Stromal cell of bone marrow (primary cell): ENCODE measurements around the gene PFN3.
"Not testable (repeated sequence)": the region's sequence is repeated elsewhere in the genome, so short reads cannot be mapped to it uniquely, and the experiment has no call there.

Experiments
- DNase-seq: peaks from one replicate; pipeline ENCODE4 v3.0.0-alpha.2; 2012; ENCODE audit warnings: low read depth

The PFN3 gene

GRCh38 chr5:177425196-177425800 lies 24.8 kb upstream of the PFN3 start:
- no peak for DNase-seq

- DNase-seq = no peak
Observed at GRCh38 chr5:177423671-177424070, 23.2 kb upstream of the PFN3 start.

- DNase-seq = no peak
Observed at GRCh38 chr5:177421062-177421798, 20.8 kb upstream of the PFN3 start.

GRCh38 chr5:177420472-177420871 lies 20.0 kb upstream of the PFN3 start:
- DNase-seq = not testable (repeated sequence)

- no peak for DNase-seq
Observed at GRCh38 chr5:177419046-177419445, 18.6 kb upstream of the PFN3 start.

GRCh38 chr5:177417081-177417480 lies 16.6 kb upstream of the PFN3 start:
- DNase-seq = not testable (repeated sequence)

GRCh38 chr5:177414481-177414880 lies 14.0 kb upstream of the PFN3 start:
- no peak for DNase-seq

GRCh38 chr5:177412603-177413233 lies 12.3 kb upstream of the PFN3 start:
- DNase-seq = no peak

- DNase-seq = no peak
Observed at GRCh38 chr5:177410575-177410974, 10.1 kb upstream of the PFN3 start.

- no peak for DNase-seq
Observed at GRCh38 chr5:177409043-177409801, 8.8 kb upstream of the PFN3 start, which contains the start of gene F12. Gene F12 (minus strand): TSS chr5:177409564. CDS start chr5:177409527, 37 bp downstream.

GRCh38 chr5:177405805-177406204 lies 5.3 kb upstream of the PFN3 start:
- no peak for DNase-seq

GRCh38 chr5:177405312-177405711 lies 4.9 kb upstream of the PFN3 start:
- no peak for DNase-seq

GRCh38 chr5:177404641-177405179 lies 4.2 kb upstream of the PFN3 start:
- DNase-seq = no peak

GRCh38 chr5:177403792-177404640 lies 3.6 kb upstream of the PFN3 start:
- DNase-seq = no peak

- no peak for DNase-seq
Observed at GRCh38 chr5:177403102-177403791, 2.8 kb upstream of the PFN3 start.

GRCh38 chr5:177402271-177403043 lies 2.0 kb upstream of the PFN3 start:
- DNase-seq = no peak

- no peak for DNase-seq
Observed at GRCh38 chr5:177397875-177398390, 2.5 kb downstream of the PFN3 start.

GRCh38 chr5:177396807-177397206 lies 3.7 kb downstream of the PFN3 start:
- no peak for DNase-seq

GRCh38 chr5:177396078-177396477 lies 4.4 kb downstream of the PFN3 start:
- no peak for DNase-seq

- no peak for DNase-seq
Observed at GRCh38 chr5:177393990-177394389, 6.5 kb downstream of the PFN3 start.
